ENCODE results near the gene SASH1. TPM values are rescaled to one million over a fixed set of nuclear protein-coding genes. Genes with fewer than 3 reads are reported as not detected.
A peak's percentile ranks its signal among the peaks of the same experiment; 100 is the strongest.

The SASH1 gene
- total RNA-seq, 2 donors from 2014 or later, result 4.6 to 12.4 TPM

DNA sequence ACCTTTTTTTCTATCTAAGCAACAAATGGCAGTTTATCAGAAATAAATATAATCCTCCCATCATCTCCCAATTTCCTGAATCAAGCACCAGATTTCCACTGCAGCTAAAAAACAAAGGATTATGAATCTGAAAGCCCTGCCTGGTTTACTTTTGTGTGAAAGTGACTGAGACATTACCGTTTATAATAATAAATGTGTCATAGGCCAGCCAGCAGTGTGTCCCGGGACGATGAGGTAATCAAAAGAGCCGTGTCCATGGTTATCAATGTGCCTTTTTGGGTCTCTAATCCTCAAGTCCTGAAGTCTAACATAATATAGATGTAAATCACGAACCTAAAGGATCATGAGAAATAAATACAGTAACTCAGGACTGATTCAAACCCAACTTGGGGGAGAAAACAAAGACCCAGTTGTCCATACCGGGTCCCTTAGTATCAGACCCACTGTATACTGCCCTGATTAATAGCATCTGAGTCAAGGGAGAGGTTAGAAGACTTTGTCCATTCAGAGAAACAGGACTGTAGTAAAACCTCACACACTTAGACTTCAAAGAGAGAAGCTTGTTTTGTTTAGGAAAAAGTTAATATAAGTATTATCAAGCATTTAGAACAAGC lies 149.1 kb downstream of the SASH1 start:
- H3K4me3 Mint-ChIP-seq, result no peak overlapping the region
- Histone ChIP-seq H3K36me3 (ENCODE audit: control insufficient read depth, insufficient read depth, low read length) (no peaks in the 10 kb centered on the region), H3K4me1 (ENCODE audit: control insufficient read depth, insufficient read depth, low read length) (no peaks in the 10 kb centered on the region), H3K9ac (ENCODE audit: extremely low read depth, low read length, poor library complexity, severe bottlenecking) (no peak overlapping the region), H3K27ac (ENCODE audit: low read depth, low read length) (peak overlapping the region; percentile 27), H3K27me3 (ENCODE audit: control insufficient read depth, insufficient read depth, low read length, poor library complexity, severe bottlenecking) (no peaks in the 10 kb centered on the region), H3K9me3 (ENCODE audit: control insufficient read depth, low read length) (no peaks in the 10 kb centered on the region), H3K4me3 (ENCODE audit: low read length) (no peak overlapping the region)
- TF ChIP-seq CTCF (conservative IDR thresholded peaks at IDR 0.05), result no peak
- DNase-seq, result no peak
- H3K27ac Mint-ChIP-seq, result no peak overlapping the region
- peaks cover 12% of the 10 kb centered on the region for H3K36me3 Mint-ChIP-seq (ENCODE audit: low read depth)
- H3K4me1 Mint-ChIP-seq, result peaks cover 2% of the 10 kb centered on the region
- 93 to 100% methylated on average over 2 to 6 of the region's 6 CpGs for WGBS, 2 experiments (ENCODE audit: insufficient coverage in 1 of 2, insufficient read length in 1 of 2)
- H3K27me3 Mint-ChIP-seq (ENCODE audit: insufficient read depth), result no peaks in the 10 kb centered on the region
- H3K9me3 Mint-ChIP-seq, result no peaks in the 10 kb centered on the region

GRCh38 chr6:148492654-148493290 lies 150.1 kb downstream of the SASH1 start:
- Histone ChIP-seq H3K4me1 (ENCODE audit: control insufficient read depth, insufficient read depth, low read length) (no peaks in the 10 kb centered on the region), H3K9ac (ENCODE audit: extremely low read depth, low read length, poor library complexity, severe bottlenecking) (no peak overlapping the region), H3K27ac (ENCODE audit: low read depth, low read length) (no peak overlapping the region), H3K9me3 (ENCODE audit: control insufficient read depth, low read length) (no peaks in the 10 kb centered on the region), H3K4me3 (ENCODE audit: low read length) (no peak overlapping the region), H3K36me3 (ENCODE audit: control insufficient read depth, insufficient read depth, low read length) (no peaks in the 10 kb centered on the region), H3K27me3 (ENCODE audit: control insufficient read depth, insufficient read depth, low read length, poor library complexity, severe bottlenecking) (no peaks in the 10 kb centered on the region)
- Mint-ChIP-seq H3K27me3 (ENCODE audit: insufficient read depth) (no peaks in the 10 kb centered on the region), H3K4me1 (peaks cover 2% of the 10 kb centered on the region), H3K36me3 (ENCODE audit: low read depth) (peaks cover 11% of the 10 kb centered on the region), H3K9me3 (no peaks in the 10 kb centered on the region), H3K4me3 (no peak overlapping the region), H3K27ac (no peak overlapping the region)
- 87 to 95% methylated on average over 2 to 5 of the region's 5 CpGs for WGBS, 2 experiments (ENCODE audit: insufficient coverage in 1 of 2, insufficient read length in 1 of 2)
- TF ChIP-seq CTCF (conservative IDR thresholded peaks at IDR 0.05), result no peak
- DNase-seq, result no peak

DNA sequence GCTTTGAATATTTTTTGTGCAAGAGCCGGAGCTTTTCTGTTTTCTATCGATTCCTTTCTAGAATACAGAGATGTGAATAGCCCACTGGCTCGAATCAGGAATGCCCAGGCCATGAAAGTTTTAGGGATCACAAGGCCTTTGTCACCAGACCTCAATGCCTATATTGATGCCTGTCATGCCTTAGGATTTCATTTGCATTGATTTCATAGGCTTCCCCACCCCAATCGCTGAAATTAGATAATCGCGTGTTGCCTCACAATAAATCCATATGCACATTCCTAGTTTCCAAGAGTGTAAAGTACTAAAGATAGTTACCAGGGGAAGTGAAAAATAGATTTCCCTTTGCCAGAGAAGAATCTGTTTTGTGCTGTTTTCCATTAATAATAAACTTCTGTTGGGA lies 150.8 kb downstream of the SASH1 start:
- DNase-seq, result no peak
- H3K27ac Mint-ChIP-seq, result no peak overlapping the region
- Histone ChIP-seq H3K27me3 (ENCODE audit: control insufficient read depth, insufficient read depth, low read length, poor library complexity, severe bottlenecking) (no peaks in the 10 kb centered on the region), H3K4me1 (ENCODE audit: control insufficient read depth, insufficient read depth, low read length) (no peaks in the 10 kb centered on the region), H3K36me3 (ENCODE audit: control insufficient read depth, insufficient read depth, low read length) (no peaks in the 10 kb centered on the region), H3K9me3 (ENCODE audit: control insufficient read depth, low read length) (no peaks in the 10 kb centered on the region), H3K4me3 (ENCODE audit: low read length) (no peak overlapping the region), H3K27ac (ENCODE audit: low read depth, low read length) (no peak overlapping the region), H3K9ac (ENCODE audit: extremely low read depth, low read length, poor library complexity, severe bottlenecking) (no peak overlapping the region)
- WGBS, 2 experiments (ENCODE audit: insufficient coverage in 1 of 2, insufficient read length in 1 of 2), result 91 to 94% methylated on average over 3 to 6 of the region's 6 CpGs
- no peaks in the 10 kb centered on the region for H3K27me3 Mint-ChIP-seq (ENCODE audit: insufficient read depth)
- no peaks in the 10 kb centered on the region for H3K9me3 Mint-ChIP-seq
- peaks cover 4% of the 10 kb centered on the region for H3K36me3 Mint-ChIP-seq (ENCODE audit: low read depth)
- TF ChIP-seq CTCF (conservative IDR thresholded peaks at IDR 0.05), result no peak
- peaks cover 2% of the 10 kb centered on the region for H3K4me1 Mint-ChIP-seq
- H3K4me3 Mint-ChIP-seq, result no peak overlapping the region
